Superior temporal gyrus (tissue), 1 donor: ENCODE results near the gene PRL.

Experiments used
- DNase-seq: peaks from one replicate; pipeline ENCODE4 v3.0.0-alpha.2; 2016; ENCODE audit errors: extremely low spot score

The PRL gene

GRCh38 chr6:22296936-22297335, at the start of gene PRL:
PRL (minus strand) TSS chr6:22297036; CDS start chr6:22296982, 54 bp downstream.
- no peak for DNase-seq

- no peak for DNase-seq
These were observed 47.0 kb upstream of the PRL start for GRCh38 chr6:22343864-22344263.

- DNase-seq: no peak
These were observed 37.9 kb upstream of the PRL start for GRCh38 chr6:22334778-22335177.

- DNase-seq: no peak
These were observed 37.0 kb upstream of the PRL start for GRCh38 chr6:22333802-22334201.

- no peak for DNase-seq
These were observed 35.9 kb upstream of the PRL start for GRCh38 chr6:22332711-22333110.

GRCh38 chr6:22332216-22332615, 35.4 kb upstream of the PRL start:
- DNase-seq: no peak

GRCh38 chr6:22330941-22331340, 34.1 kb upstream of the PRL start:
- no peak for DNase-seq

DNA sequence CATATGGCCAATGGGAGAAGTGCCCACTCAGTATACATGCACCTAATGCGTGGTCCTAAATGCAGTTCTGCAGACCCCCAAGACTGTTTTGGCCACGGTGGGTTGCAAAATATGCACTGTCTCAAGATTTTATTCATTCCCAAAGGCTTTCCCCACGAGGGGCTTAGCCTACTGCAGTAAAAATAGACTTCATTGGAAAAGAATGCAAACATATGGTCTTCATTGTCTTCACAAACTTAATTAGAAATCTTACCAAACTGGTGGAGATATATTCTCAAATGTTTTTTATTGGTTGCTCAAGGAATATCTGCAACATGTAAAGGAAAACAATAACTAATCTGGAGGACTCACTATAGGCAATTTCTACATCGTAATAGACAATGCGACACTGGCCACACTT, 31.6 kb upstream of the PRL start:
- no peak for DNase-seq

GRCh38 chr6:22327881-22328280, 31.0 kb upstream of the PRL start:
- no peak for DNase-seq

GRCh38 chr6:22326500-22326899, 29.7 kb upstream of the PRL start:
- DNase-seq: no peak

GRCh38 chr6:22325481-22325880, 28.6 kb upstream of the PRL start:
- DNase-seq: no peak

DNA sequence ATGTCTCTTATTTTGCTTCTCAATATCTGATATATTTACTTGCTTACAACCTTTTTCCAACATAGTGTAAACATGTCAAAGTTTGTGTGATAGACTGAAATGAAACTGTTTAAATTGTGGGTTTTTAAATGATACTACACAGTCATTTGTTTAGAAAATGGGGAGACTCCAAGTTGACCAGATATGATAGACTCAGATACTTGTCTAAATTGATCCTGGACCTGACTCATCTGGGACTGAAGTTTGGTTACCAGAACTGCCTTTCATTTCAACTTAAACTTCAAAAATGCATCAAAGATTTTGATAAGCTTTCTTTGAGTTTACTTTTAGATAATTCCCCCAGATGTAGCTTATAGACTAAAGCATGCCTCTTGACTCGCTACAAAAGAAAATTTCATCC, 27.0 kb upstream of the PRL start:
- no peak for DNase-seq

DNA sequence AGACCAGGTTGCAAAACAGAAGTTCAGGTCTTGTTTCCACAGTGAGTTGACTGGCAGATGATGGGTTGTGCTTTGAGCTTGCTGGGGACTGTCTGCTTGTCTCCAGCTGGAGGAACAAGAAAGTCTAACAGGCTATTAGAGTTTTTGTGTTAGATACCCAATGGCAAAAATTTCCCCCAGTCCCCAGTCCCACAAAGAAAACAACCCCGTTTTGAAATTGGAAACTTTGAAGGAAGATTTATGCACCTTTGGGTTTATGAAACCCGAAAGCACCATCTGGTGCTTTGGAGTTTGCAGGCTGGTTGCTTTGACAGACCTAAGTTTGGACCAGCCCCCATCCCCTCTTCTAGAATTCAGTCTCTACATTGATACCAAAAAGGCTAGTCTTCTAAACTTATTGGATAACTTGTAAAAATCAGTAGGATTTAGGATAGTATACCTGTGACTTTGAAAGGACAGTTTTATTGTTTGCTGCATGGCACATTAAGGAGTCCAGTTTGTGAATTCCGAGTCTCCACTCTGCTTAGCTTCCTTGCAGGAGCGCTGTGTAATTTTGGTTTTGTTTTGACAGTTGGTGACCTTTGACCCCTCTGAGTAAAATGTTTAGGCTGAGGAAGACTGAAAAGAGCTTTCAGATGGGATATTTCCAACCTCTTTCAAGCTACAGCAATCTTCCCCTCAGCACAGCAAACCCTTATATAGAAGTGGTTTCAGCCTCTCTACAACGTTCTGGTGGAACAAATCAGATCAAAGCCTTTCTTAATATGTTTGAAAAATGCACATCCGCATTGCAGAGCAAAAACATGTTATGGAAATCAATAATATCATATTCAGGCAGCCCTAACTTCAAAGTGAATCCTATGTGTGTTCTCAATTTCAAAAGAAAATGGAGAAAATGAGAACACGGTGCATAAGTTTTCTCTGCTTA, 25.5 kb upstream of the PRL start:
- DNase-seq: no peak

DNA sequence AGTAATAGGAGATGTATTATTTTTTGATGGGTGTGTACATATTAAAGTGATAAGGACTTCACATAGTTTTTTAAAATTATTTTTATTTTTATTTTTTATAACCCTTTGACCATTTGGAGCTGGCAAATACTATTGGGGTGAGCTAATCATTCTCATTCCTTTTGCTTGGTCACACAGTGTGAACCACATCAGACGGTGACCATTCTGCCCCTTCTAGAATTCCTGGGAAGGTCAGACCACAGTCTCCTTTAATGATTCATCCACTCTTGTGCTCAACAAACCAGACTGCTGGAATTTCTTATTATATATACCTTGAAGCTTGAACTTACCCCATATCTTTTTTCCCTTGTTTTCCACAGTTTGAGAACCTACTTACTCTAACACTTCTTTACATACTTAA, 23.9 kb upstream of the PRL start:
- no peak for DNase-seq

GRCh38 chr6:22318404-22318803, 21.6 kb upstream of the PRL start:
- no peak for DNase-seq

DNA sequence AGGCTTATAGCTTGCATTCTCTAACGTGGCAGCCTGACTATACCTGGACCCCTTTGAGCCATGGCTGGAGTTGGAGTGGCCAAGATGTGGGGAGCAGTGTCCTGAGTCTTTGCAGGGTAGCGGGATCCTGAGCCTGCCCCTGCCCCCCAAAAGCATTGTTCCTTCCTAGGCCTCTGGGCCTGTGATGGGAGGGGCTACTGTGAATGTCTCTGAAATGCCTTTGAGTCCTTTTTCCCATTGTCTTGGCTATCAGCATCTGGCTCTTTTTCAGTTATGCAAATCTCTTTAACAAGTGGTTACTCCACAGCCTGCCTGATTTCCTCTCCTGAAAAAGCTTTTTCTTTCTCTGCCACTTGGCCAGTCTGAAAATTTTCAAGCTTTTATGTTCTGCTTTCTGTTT, 17.0 kb upstream of the PRL start:
- DNase-seq: no peak

- no peak for DNase-seq
These were observed 12.1 kb upstream of the PRL start for GRCh38 chr6:22308939-22309338.

DNA sequence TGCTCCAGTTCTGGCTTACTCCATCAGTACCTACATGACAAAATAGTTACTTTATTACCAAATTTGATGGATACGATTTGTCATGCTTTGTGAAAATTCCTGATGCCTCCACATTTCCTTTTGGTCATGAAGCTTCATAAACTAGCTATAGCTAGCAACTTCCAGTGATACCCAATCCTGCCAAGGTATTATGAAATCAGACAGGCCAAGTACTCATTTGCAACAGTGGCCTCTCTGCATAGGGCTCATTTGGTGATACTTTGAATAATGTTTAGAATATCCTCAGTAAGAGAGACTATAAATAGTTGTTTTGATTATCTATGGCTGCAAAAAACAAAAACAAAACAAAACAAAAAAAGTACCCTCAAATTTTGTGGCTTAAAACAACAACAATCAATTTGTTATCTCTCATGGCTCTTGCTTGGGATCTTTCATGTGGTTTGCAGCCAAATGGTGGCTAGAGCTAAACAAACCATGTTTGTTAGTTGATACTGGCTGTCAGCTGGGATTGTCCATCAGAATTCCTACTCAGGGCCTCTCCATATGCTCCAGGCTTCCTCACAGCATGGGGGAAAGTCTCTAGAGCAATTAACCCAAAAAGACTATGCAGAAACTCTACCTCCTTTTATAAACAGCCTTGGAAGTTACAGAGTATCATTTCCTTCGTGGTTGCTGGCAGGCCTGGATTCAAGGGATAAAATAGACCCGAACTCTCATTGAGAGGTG, 10.1 kb upstream of the PRL start:
- DNase-seq: no peak

DNA sequence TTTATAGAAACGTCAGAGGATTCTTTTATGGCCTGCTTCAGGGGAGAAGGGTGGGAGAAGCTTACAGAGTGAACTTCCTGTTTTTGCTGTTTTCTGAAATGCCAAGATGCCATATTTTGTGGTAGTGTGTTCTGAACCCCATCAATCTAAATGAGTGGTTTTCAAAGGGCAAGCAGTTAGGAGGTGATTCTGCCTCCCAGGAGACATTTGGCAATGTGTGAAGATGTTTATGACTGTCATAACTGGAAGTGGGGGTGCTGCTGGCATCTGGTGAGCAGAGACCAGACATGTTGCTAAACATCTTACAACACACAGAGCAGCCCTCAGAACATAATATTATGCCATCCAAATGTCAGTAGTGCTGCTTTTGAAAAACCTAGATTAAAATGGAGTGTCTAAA, 6.0 kb upstream of the PRL start:
- DNase-seq: no peak

- no peak for DNase-seq
These were observed 3.6 kb upstream of the PRL start for GRCh38 chr6:22300273-22300998.

- DNase-seq: no peak
These were observed 1.6 kb upstream of the PRL start for GRCh38 chr6:22298475-22298890.

DNA sequence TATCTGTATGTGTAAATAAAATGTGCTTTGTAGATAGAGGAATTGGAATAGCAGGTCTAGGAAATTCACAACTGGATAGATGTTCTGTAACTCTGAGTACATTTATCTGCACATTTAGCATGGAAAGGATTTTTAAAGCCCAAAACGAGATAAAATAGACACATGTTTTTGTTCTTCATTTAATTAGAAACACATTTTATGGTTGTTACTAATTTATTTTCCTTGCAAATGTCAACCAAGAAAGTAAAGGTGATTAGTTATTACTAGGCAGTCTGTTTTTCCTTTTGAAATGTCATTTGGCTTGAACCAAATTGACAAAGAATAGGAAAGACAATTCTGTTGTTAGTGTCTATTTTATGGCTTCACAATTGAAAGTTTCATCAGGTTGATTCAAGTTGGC, 769 bp downstream of the PRL start:
- no peak for DNase-seq
